GM12873 (cell line): ENCODE data around the gene MTERF2.

Experiments
- CTCF ChIP-seq: IDR thresholded peaks from 2 replicates; pipeline ENCODE4 v1.5.1; 2012; ENCODE audit warnings: low read depth, mild to moderate bottlenecking, moderate library complexity, low read length, control low read depth; ENCODE audit not compliant: insufficient read depth; ENCODE audit errors: missing control alignments

MTERF2 gene

GRCh38 chr12:106975098-106975497, 11.8 kb downstream of the MTERF2 start:
- no peak for TF ChIP-seq CTCF

GRCh38 chr12:106974511-106974910, 12.4 kb downstream of the MTERF2 start:
- TF ChIP-seq CTCF, result no peak

GRCh38 chr12:106973545-106973944, 13.4 kb downstream of the MTERF2 start:
- no peak for TF ChIP-seq CTCF

GRCh38 chr12:106971065-106971464, 15.9 kb downstream of the MTERF2 start:
- TF ChIP-seq CTCF, result no peak

GRCh38 chr12:106964526-106964925, 22.4 kb downstream of the MTERF2 start:
- TF ChIP-seq CTCF, result no peak

GRCh38 chr12:106962286-106962685, 24.7 kb downstream of the MTERF2 start:
- TF ChIP-seq CTCF, result no peak

GRCh38 chr12:106960443-106960842, 26.5 kb downstream of the MTERF2 start:
- no peak for TF ChIP-seq CTCF

- no peak for TF ChIP-seq CTCF
Measured at GRCh38 chr12:106957583-106957982, 29.4 kb downstream of the MTERF2 start.
